Stimulated activated CD4-positive, alpha-beta T cell treated with anti-CD3 and anti-CD28 coated beads, Interleukin-4, amount 100 ng/mL, for 48 hours (primary cell): Measurements from ENCODE around the gene TMCO4.
"Not testable (repeated sequence)": the region's sequence is repeated elsewhere in the genome, so short reads cannot be mapped to it uniquely, and the experiment has no call there.

ENCODE experiments used
- DNase-seq, 2 donors: peaks; one replicate each; pipeline ENCODE4 v3.0.0-alpha.2; 2020; ENCODE audit warnings: low read depth in 2 of 2

Gene TMCO4

GRCh38 chr1:19639999-19640362 lies 159.7 kb downstream of the TMCO4 start:
- DNase-seq, result no peak

GRCh38 chr1:19639228-19639627 lies 160.5 kb downstream of the TMCO4 start:
- not testable (repeated sequence) for DNase-seq

GRCh38 chr1:19637606-19638005 lies 162.1 kb downstream of the TMCO4 start:
- DNase-seq, result no peak

DNA sequence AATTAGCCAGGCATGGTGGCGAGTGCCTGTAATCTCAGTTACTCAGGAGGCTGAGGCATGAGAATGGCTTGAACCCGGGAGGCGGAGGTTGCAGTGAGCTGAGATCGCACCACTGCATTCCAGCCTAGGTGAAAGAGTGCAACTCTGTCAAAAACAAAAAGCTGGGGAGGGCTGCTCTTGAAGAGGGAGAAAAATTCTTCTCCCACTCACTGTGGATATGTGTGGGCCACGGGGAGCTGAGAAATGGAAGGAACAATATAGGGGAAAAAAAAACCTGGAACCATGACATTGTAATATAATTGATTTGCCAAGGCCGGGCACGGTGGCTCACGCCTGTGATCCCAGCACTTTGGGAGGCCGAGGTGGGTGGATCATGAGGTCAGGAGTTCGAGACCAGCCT lies 163.0 kb downstream of the TMCO4 start:
- DNase-seq, result not testable (repeated sequence)

DNA sequence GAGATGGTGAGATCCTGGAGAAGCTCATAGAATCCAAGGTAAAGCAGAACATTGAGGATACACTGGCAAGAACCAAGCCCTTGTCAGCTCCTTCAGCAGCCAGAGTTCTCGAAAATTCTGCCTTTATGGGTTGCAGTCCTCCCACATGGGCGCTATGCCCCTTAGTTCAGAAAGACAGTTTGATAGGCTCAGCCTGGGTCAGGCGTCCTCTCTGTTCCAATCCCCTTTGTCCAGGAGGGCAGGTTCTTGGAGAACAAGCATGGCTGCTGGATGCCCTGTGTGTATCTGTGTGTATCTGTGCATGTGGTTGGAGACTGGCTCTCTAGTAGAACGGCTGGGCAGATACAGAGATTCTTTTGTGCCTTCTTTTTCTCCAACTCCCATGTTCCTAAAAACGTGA lies 163.7 kb downstream of the TMCO4 start:
- no peak for DNase-seq

- no peak for DNase-seq
Observed at GRCh38 chr1:19635646-19636045, 164.1 kb downstream of the TMCO4 start.

- DNase-seq, result not testable (repeated sequence)
Observed at GRCh38 chr1:19635064-19635463, 164.7 kb downstream of the TMCO4 start.

DNA sequence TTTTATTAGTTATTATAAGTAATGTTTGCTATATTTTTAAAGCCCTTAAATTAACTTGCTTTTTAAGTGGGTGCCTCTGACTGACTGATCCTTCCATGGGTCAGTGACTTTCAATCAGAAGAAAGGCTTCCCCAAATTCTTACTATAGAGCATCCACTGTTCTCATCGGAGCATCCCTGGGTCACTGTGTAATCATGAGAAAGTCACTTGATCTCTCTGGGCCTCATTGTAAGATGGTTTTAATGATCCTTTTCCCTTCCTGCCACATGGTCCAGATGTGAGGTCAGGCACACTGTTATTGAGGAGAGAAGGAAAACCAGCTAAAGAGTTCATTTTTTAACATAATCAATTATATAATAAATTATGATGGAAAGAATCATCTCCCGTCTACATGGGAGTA lies 166.6 kb downstream of the TMCO4 start:
- no peak for DNase-seq
